Neural crest cell (in vitro differentiated cells): ENCODE results near the gene PDE11A. TPM values are rescaled to one million over a fixed set of nuclear protein-coding genes. Genes with fewer than 3 reads are reported as not detected.
"Not testable (repeated sequence)": the region's sequence is repeated elsewhere in the genome, so short reads cannot be mapped to it uniquely, and the experiment has no call there.

Experiments
- DNase-seq: peaks from one replicate; pipeline ENCODE4 v3.0.0; 2021; ENCODE audit warnings: low read depth, mixed read lengths, low spot score
- H3K27ac Mint-ChIP-seq: one replicate; pipeline ENCODE4 v1.8.0; 2021; ENCODE audit warnings: mild to moderate bottlenecking, mixed read lengths; ENCODE audit not compliant: unreplicated experiment
- H3K27me3 Mint-ChIP-seq: 2 replicates; pipeline ENCODE4 v1.8.0; 2021; ENCODE audit warnings: low read depth, mild to moderate bottlenecking, mixed read lengths
- H3K36me3 Mint-ChIP-seq: 2 replicates; pipeline ENCODE4 v1.8.0; 2021; ENCODE audit warnings: low read depth, mild to moderate bottlenecking, mixed read lengths
- H3K4me1 Mint-ChIP-seq: 2 replicates; pipeline ENCODE4 v1.8.0; 2021; ENCODE audit warnings: mixed read lengths
- H3K4me3 Mint-ChIP-seq: one replicate; pipeline ENCODE4 v1.8.0; 2021; ENCODE audit warnings: mild to moderate bottlenecking, mixed read lengths
- H3K9me3 Mint-ChIP-seq: 2 replicates; pipeline ENCODE4 v1.8.0; 2021; ENCODE audit warnings: mixed read lengths
- CTCF ChIP-seq: fragments of 200-600 bp; sonication (generic); conservative IDR thresholded peaks from 2 replicates; pipeline ENCODE4 v1.5.0; 2021; ENCODE audit warnings: antibody characterized with exemption, mild to moderate bottlenecking
- total RNA-seq: library from RNA; stranded (reverse); gene quantifications from 2 replicates; pipeline ENCODE4 v1.2.1, GENCODE V29; 2021

Gene PDE11A
- total RNA-seq, 1 donor from 2014 or later, result 0.28 TPM

- DNase-seq, result no peak
- TF ChIP-seq CTCF, result no peak
- Mint-ChIP-seq H3K9me3 (peaks cover 3% of the 10 kb centered on the region), H3K36me3 (no peaks in the 10 kb centered on the region), H3K4me1 (no peaks in the 10 kb centered on the region), H3K27me3 (no peaks in the 10 kb centered on the region), H3K4me3 (no peak overlapping the region), H3K27ac (no peak overlapping the region)
These were observed 101.7 kb downstream of the PDE11A start for GRCh38 chr2:177970670-177971454.

- no peaks in the 10 kb centered on the region for H3K4me1 Mint-ChIP-seq
- no peaks in the 10 kb centered on the region for H3K36me3 Mint-ChIP-seq
- DNase-seq, result no peak
- H3K27me3 Mint-ChIP-seq, result no peaks in the 10 kb centered on the region
- H3K27ac Mint-ChIP-seq, result no peak overlapping the region
- no peak overlapping the region for H3K4me3 Mint-ChIP-seq
- no peak for TF ChIP-seq CTCF
- peaks cover 3% of the 10 kb centered on the region for H3K9me3 Mint-ChIP-seq
These were observed 107.7 kb downstream of the PDE11A start for GRCh38 chr2:177964892-177965291.

GRCh38 chr2:177952151-177952550 lies 120.4 kb downstream of the PDE11A start:
- H3K36me3 Mint-ChIP-seq, result peaks cover 3% of the 10 kb centered on the region
- no peaks in the 10 kb centered on the region for H3K9me3 Mint-ChIP-seq
- H3K4me3 Mint-ChIP-seq, result no peak overlapping the region
- TF ChIP-seq CTCF, result no peak
- no peak overlapping the region for H3K27ac Mint-ChIP-seq
- no peaks in the 10 kb centered on the region for H3K4me1 Mint-ChIP-seq
- no peaks in the 10 kb centered on the region for H3K27me3 Mint-ChIP-seq
- no peak for DNase-seq

GRCh38 chr2:177947598-177947997 lies 125.0 kb downstream of the PDE11A start:
- H3K4me1 Mint-ChIP-seq, DNase-seq, H3K4me3 Mint-ChIP-seq, H3K27ac Mint-ChIP-seq, H3K36me3 Mint-ChIP-seq, H3K27me3 Mint-ChIP-seq, H3K9me3 Mint-ChIP-seq: not testable (repeated sequence)

- not testable (repeated sequence) for DNase-seq, H3K36me3 Mint-ChIP-seq, H3K4me3 Mint-ChIP-seq, H3K4me1 Mint-ChIP-seq, H3K9me3 Mint-ChIP-seq, H3K27ac Mint-ChIP-seq
- H3K27me3 Mint-ChIP-seq, result peaks cover 19% of the 10 kb centered on the region
These were observed 128.0 kb downstream of the PDE11A start for GRCh38 chr2:177944530-177944929.

- H3K27me3 Mint-ChIP-seq, result peaks cover 29% of the 10 kb centered on the region
These were observed 129.8 kb downstream of the PDE11A start for GRCh38 chr2:177942731-177943130.

More at GRCh38 chr2:177942731-177943130, 129.8 kb downstream of the PDE11A start:
- TF ChIP-seq CTCF, result no peak
- Mint-ChIP-seq H3K4me3 (no peak overlapping the region), H3K36me3 (no peaks in the 10 kb centered on the region), H3K9me3 (no peaks in the 10 kb centered on the region), H3K27ac (no peak overlapping the region), H3K4me1 (no peaks in the 10 kb centered on the region)
- no peak for DNase-seq
